GM20000 (cell line): ENCODE results near the gene CACNA2D2.

Source experiments
- DNase-seq: peaks from one replicate; pipeline ENCODE4 v3.0.0; 2012; ENCODE audit warnings: low spot score
- CTCF ChIP-seq: IDR thresholded peaks from 2 replicates; pipeline ENCODE4 v1.5.1; 2012; ENCODE audit warnings: mild to moderate bottlenecking, control low read depth; ENCODE audit errors: extremely low read depth, missing control alignments

CACNA2D2 gene

GRCh38 chr3:50406487-50406886 lies 96.9 kb downstream of the CACNA2D2 start:
- TF ChIP-seq CTCF = no peak
- DNase-seq = no peak

- DNase-seq = no peak
- TF ChIP-seq CTCF = no peak
These were observed 98.2 kb downstream of the CACNA2D2 start for GRCh38 chr3:50405249-50405648.

GRCh38 chr3:50401978-50402595 lies 101.3 kb downstream of the CACNA2D2 start:
- DNase-seq = no peak
- no peak for TF ChIP-seq CTCF

GRCh38 chr3:50396502-50396901 lies 106.9 kb downstream of the CACNA2D2 start:
- no peak for TF ChIP-seq CTCF
- no peak for DNase-seq

- DNase-seq = no peak
- no peak for TF ChIP-seq CTCF
These were observed 108.2 kb downstream of the CACNA2D2 start for GRCh38 chr3:50395070-50395860.

- DNase-seq = no peak
- no peak for TF ChIP-seq CTCF
These were observed 110.4 kb downstream of the CACNA2D2 start for GRCh38 chr3:50393061-50393460.

GRCh38 chr3:50392101-50392715 lies 111.2 kb downstream of the CACNA2D2 start:
- no peak for TF ChIP-seq CTCF

More at GRCh38 chr3:50392101-50392715, 111.2 kb downstream of the CACNA2D2 start:
- no peak for DNase-seq
